Endothelial cell (in vitro differentiated cells): ENCODE data around the gene B4GALT7. TPM values are rescaled to one million over a fixed set of nuclear protein-coding genes. Genes with fewer than 3 reads are reported as not detected.

Source experiments
- DNase-seq: peaks from one replicate; pipeline ENCODE4 v3.0.0; 2021; ENCODE audit warnings: low spot score
- H3K27ac Mint-ChIP-seq: one replicate; pipeline ENCODE4 v1.8.0; 2021; ENCODE audit warnings: mixed read lengths, inconsistent platforms; ENCODE audit not compliant: unreplicated experiment
- H3K27me3 Mint-ChIP-seq: one replicate; pipeline ENCODE4 v1.8.0; 2021; ENCODE audit warnings: mild to moderate bottlenecking, moderate library complexity, mixed read lengths, inconsistent platforms; ENCODE audit not compliant: unreplicated experiment
- H3K36me3 Mint-ChIP-seq: one replicate; pipeline ENCODE4 v1.8.0; 2021; ENCODE audit warnings: mild to moderate bottlenecking, low read depth, mixed read lengths, inconsistent platforms; ENCODE audit not compliant: unreplicated experiment
- H3K4me1 Mint-ChIP-seq: one replicate; pipeline ENCODE4 v1.8.0; 2021; ENCODE audit warnings: mild to moderate bottlenecking, mixed read lengths, inconsistent platforms; ENCODE audit not compliant: unreplicated experiment
- H3K4me3 Mint-ChIP-seq: one replicate; pipeline ENCODE4 v1.8.0; 2021; ENCODE audit warnings: mild to moderate bottlenecking, mixed read lengths, inconsistent platforms; ENCODE audit not compliant: unreplicated experiment
- H3K9me3 Mint-ChIP-seq: one replicate; pipeline ENCODE4 v1.8.0; 2021; ENCODE audit warnings: mixed read lengths, inconsistent platforms; ENCODE audit not compliant: unreplicated experiment
- CTCF ChIP-seq: fragments of 200-600 bp; sonication (generic); IDR thresholded peaks from one replicate; pipeline ENCODE4 v1.5.0; 2021; ENCODE audit warnings: antibody characterized with exemption; ENCODE audit not compliant: unreplicated experiment
- total RNA-seq: library from RNA; stranded (reverse); fragmentation: NEBNext Ultra II Directional; extraction: Animal tissue kit (Norgen Biotek cat#: 25700); gene quantifications from one replicate; pipeline ENCODE4 v1.2.1, GENCODE V29; 2021; ENCODE audit not compliant: unreplicated experiment

The B4GALT7 gene
- total RNA-seq, 1 donor from 2014 or later = 34.6 TPM

GRCh38 chr5:177596775-177597238, 3.1 kb upstream of the B4GALT7 start:
- H3K27me3 Mint-ChIP-seq = peaks cover 3% of the 10 kb centered on the region
- H3K36me3 Mint-ChIP-seq = peaks cover 36% of the 10 kb centered on the region
- peaks cover 21% of the 10 kb centered on the region for H3K4me1 Mint-ChIP-seq
- no peak for DNase-seq
- TF ChIP-seq CTCF = no peak
- H3K9me3 Mint-ChIP-seq = no peaks in the 10 kb centered on the region
- no peak overlapping the region for H3K4me3 Mint-ChIP-seq
- no peak overlapping the region for H3K27ac Mint-ChIP-seq

- peaks cover 39% of the 10 kb centered on the region for H3K36me3 Mint-ChIP-seq
- H3K4me3 Mint-ChIP-seq = peak overlapping the region; percentile 69
- TF ChIP-seq CTCF = no peak
- no peaks in the 10 kb centered on the region for H3K9me3 Mint-ChIP-seq
- H3K27ac Mint-ChIP-seq = no peak overlapping the region
- peaks cover 4% of the 10 kb centered on the region for H3K27me3 Mint-ChIP-seq
- DNase-seq = no peak
- H3K4me1 Mint-ChIP-seq = peaks cover 14% of the 10 kb centered on the region
These were observed 1.5 kb upstream of the B4GALT7 start for GRCh38 chr5:177598477-177598876.

DNA sequence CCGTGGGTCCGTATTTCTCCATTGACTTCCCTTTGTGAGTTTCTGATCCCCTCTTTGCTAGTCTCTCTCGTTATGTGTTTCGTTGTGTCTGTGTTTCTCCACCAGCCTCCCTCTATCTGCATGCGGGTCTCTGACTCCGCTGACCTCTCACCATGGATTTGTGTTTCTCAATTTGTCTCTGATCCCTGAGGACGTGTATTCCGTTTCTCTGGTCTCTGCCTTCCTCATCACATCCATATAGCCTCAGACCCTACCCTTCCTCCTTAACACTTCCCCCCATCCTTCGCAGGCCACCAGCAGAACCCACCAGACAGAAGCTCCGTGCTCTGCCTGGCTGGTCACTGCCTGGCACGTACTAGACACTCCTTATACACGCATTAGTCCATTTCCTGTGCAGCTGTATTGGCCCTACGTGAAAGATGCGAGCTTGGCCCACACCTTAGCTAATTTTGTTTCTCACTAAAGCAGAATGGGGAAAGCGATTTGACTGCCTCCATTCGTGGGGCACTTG, 631 bp downstream of the B4GALT7 start:
- Mint-ChIP-seq H3K27me3 (peaks cover 5% of the 10 kb centered on the region), H3K4me3 (peak overlapping the region; percentile 96), H3K4me1 (peaks cover 11% of the 10 kb centered on the region), H3K9me3 (no peaks in the 10 kb centered on the region), H3K27ac (peak overlapping the region; percentile 61), H3K36me3 (peaks cover 35% of the 10 kb centered on the region)
- no peak for TF ChIP-seq CTCF
- DNase-seq = no peak

DNA sequence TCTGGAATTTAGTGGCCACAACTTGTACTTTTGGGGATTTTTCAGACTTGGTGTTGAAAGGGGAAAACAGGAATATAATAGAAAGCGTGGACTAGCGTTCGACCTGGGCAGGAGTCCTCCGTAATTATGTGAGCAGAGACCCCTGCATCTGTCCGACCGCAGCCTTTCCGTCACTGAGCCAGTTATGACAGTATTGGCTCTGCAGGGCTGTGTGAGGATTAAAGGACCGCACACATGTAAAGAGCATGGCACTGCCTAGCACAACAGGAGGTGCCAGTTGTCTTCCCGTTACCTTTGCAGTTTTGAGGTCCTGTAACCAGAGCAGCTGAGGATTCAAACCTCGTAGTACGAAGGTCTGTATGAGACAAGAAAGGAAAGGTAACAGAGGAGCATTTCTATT, 1.2 kb downstream of the B4GALT7 start:
- Mint-ChIP-seq H3K4me3 (peak overlapping the region; percentile 96), H3K27me3 (peaks cover 7% of the 10 kb centered on the region), H3K36me3 (peaks cover 30% of the 10 kb centered on the region), H3K9me3 (no peaks in the 10 kb centered on the region), H3K27ac (peak overlapping the region; percentile 61), H3K4me1 (peaks cover 11% of the 10 kb centered on the region)
- no peak for DNase-seq
- no peak for TF ChIP-seq CTCF

DNA sequence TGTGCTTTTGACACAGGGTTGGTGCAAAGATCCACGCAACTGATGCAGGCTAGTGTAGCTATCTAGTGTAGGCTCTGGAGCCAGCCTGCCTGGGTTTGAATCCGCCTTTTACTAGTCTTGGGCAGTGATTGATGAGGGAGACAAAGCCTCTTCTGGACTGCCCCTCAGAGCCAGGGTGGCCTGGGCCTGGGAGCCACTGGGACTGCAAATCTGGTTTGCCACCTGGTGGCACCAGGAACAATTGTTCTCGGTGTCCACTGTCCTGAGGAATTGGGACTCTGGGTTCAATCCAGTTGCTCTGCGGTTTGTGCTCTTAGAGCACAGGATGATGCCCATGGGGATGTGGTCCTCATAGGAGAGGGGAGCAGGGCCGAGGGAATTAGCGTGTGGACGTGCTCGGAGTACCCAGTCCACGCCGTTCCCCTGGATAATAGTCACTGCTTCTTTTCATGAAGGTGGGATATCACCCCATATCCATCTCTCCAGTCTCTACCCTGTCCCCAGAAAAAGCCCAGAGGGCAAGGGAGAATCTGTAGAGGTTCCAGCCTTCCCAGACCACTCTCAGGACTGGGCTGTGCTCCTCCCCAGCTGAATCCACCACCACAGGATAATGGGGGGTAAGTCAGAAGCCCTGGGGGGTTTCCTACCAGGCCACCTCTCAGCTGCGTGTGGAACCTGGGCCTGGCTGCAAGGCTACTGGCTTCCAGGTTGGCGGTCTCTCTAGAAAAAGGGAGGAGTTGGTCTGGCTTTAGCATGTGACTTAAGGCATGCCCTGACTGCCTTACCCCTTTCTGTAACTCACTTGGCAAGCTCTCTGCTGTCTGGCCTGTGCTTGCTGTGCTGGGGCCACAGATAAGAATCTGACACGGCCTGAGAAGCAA, 1.9 kb downstream of the B4GALT7 start:
- Mint-ChIP-seq H3K4me1 (peaks cover 13% of the 10 kb centered on the region), H3K27ac (no peak overlapping the region), H3K9me3 (no peaks in the 10 kb centered on the region), H3K27me3 (peaks cover 8% of the 10 kb centered on the region), H3K36me3 (peaks cover 29% of the 10 kb centered on the region), H3K4me3 (peak overlapping the region; percentile 51)
- no peak for TF ChIP-seq CTCF
- no peak for DNase-seq
